Endothelial cell of umbilical vein (primary cell): ENCODE data around the gene VCP. TPM values are rescaled to one million over a fixed set of nuclear protein-coding genes. Genes with fewer than 3 reads are reported as not detected.

Experiments
- BruUV-seq: library from RNA; stranded (reverse); fragments of 400-500 nt; replicated peaks from 2 replicates; lab custom pipeline; 2021; lab: Mats Ljungman, UMichigan
- CTCF ChIA-PET: fragments of 300-600, 350-600 bp; sonication (Branson Sonifier 250); formaldehyde crosslinking; loops from one replicate; lab custom pipeline; 2021; ENCODE audit warnings: antibody characterized with exemption, inconsistent platforms; lab: Charles Lee
- POLR2A ChIA-PET: fragments of 300-600, 350-600 bp; sonication (Branson Sonifier 250); formaldehyde crosslinking; loops from one replicate; lab custom pipeline; 2021; ENCODE audit warnings: antibody characterized with exemption, inconsistent platforms; lab: Charles Lee
- DNase-seq: peaks from one replicate; pipeline ENCODE4 v3.0.0-alpha.2; 2011; ENCODE audit warnings: low read depth, low spot score
- FAIRE-seq: peaks from 2 replicates; lab custom pipeline; 2011; peaks lifted over from hg19 to GRCh38; lab: Jason Lieb, UNC
- H2AFZ ChIP-seq: 2 replicates; pipeline ENCODE4 v1.6.0; 2012; ENCODE audit warnings: low read depth, low read length, control low read depth, inconsistent platforms
- H3K27ac ChIP-seq: 2 replicates; pipeline ENCODE4 v1.5.1; 2011; ENCODE audit warnings: low read depth, mild to moderate bottlenecking, control low read depth, low read length, moderate library complexity; ENCODE audit not compliant: insufficient read depth
- H3K27me3 ChIP-seq, 2 experiments: 2 replicates each; pipeline versions ENCODE4 v1.6.0 to v1.6.1; 2011; ENCODE audit warnings: low read length in 2 of 2, mixed read lengths in 1 of 2; ENCODE audit not compliant: control insufficient read depth in 2 of 2, insufficient read depth in 2 of 2
- H3K36me3 ChIP-seq, 2 experiments: 2 replicates in 1 of 2; 3 replicates in 1 of 2; pipeline ENCODE4 v1.5.1; 2011; ENCODE audit warnings: low read length in 2 of 2, mild to moderate bottlenecking in 1 of 2, moderate library complexity in 1 of 2; ENCODE audit not compliant: control insufficient read depth in 2 of 2, insufficient read depth in 2 of 2; ENCODE audit errors: extremely low read depth in 1 of 2
- H3K4me1 ChIP-seq: 3 replicates; pipeline ENCODE4 v1.5.1; 2011; ENCODE audit warnings: mild to moderate bottlenecking, low read length; ENCODE audit not compliant: control insufficient read depth, insufficient read depth; ENCODE audit errors: extremely low read depth
- H3K4me2 ChIP-seq: 2 replicates; pipeline ENCODE4 v1.6.1; 2011; ENCODE audit warnings: low read length, control low read depth, mixed read lengths; ENCODE audit not compliant: insufficient read depth
- H3K4me3 ChIP-seq, 3 experiments: fragments of 200-600 bp in 1 of 3; sonication (generic), shearing (Covaris generic) in 1 of 3; replicated peaks in 1 of 3; 2 replicates each; pipeline ENCODE4 v1.5.1; 2011 to 2016; ENCODE audit warnings: control low read depth in 3 of 3, low read length in 3 of 3, mild to moderate bottlenecking in 2 of 3, inconsistent platforms in 1 of 3, low read depth in 1 of 3, moderate library complexity in 1 of 3; ENCODE audit not compliant: insufficient read depth in 1 of 3
- H3K79me2 ChIP-seq: 2 replicates; pipeline ENCODE4 v1.6.0; 2012; ENCODE audit warnings: low read length, inconsistent platforms; ENCODE audit not compliant: control insufficient read depth, insufficient read depth
- H3K9ac ChIP-seq: replicated peaks from 2 replicates; pipeline ENCODE3; 2011; ENCODE audit warnings: low read length, control low read depth; ENCODE audit not compliant: insufficient read depth; ENCODE audit errors: extremely low read depth
- H3K9me1 ChIP-seq: replicated peaks from 3 replicates; pipeline ENCODE4 v1.6.0; 2011; ENCODE audit warnings: mild to moderate bottlenecking, low read length; ENCODE audit not compliant: control insufficient read depth, insufficient read depth; ENCODE audit errors: extremely low read depth
- H3K9me3 ChIP-seq: replicated peaks from 2 replicates; pipeline ENCODE4 v1.5.1; 2012; ENCODE audit warnings: low read length, inconsistent platforms; ENCODE audit not compliant: control insufficient read depth, insufficient read depth
- H4K20me1 ChIP-seq: replicated peaks from 2 replicates; pipeline ENCODE3; 2011; ENCODE audit warnings: mild to moderate bottlenecking, low read length; ENCODE audit not compliant: control insufficient read depth, insufficient read depth; ENCODE audit errors: extremely low read depth
- FOS ChIP-seq: IDR thresholded peaks from 2 replicates; pipeline ENCODE4 v1.6.1; 2011; ENCODE audit warnings: mild to moderate bottlenecking, low read length, moderate library complexity, borderline replicate concordance; ENCODE audit not compliant: insufficient read depth
- GATA2 ChIP-seq: IDR thresholded peaks from 2 replicates; pipeline ENCODE4 v1.7.0; 2011; ENCODE audit warnings: low read depth, mild to moderate bottlenecking, moderate library complexity, mixed read lengths, low read length; ENCODE audit not compliant: insufficient read length, insufficient read depth
- MAX ChIP-seq: IDR thresholded peaks from 2 replicates; pipeline ENCODE4 v1.6.1; 2011; ENCODE audit not compliant: insufficient read depth, insufficient read length
- MYC ChIP-seq: IDR thresholded peaks from one replicate; pipeline ENCODE4 v1.6.1; 2011; ENCODE audit warnings: mild to moderate bottlenecking, low read depth, low read length
- POLR2A ChIP-seq: IDR thresholded peaks from 2 replicates; pipeline ENCODE4 v1.6.1; 2012; ENCODE audit warnings: low read depth, mild to moderate bottlenecking, control low read depth, low read length
- POLR2AphosphoS5 ChIP-seq: IDR thresholded peaks from 2 replicates; pipeline ENCODE4 v1.6.1; 2012; ENCODE audit warnings: low read depth, mild to moderate bottlenecking, control low read depth, low read length, moderate library complexity; ENCODE audit not compliant: insufficient read depth
- dilution Hi-C: fragments of 300-500 bp; cut with MboI; formaldehyde crosslinking; loops from one replicate; pipeline ENCODE4 v1.15.0; 2019; ENCODE audit warnings: low sequenced_read_pairs; ENCODE audit not compliant: extremely low pct_ligation_motif_present
- intact Hi-C: fragments of 100-400 bp; cut with micrococcal nuclease; formaldehyde crosslinking; loops from one replicate; pipeline ENCODE4 v1.10.0; 2022
- polyA plus RNA-seq, 4 experiments: library from polyadenylated mRNA; depleted of rRNA in 3 of 4; stranded (reverse) in 3 of 4; unstranded in 1 of 4; fragments of >200 nt; gene quantifications; 2 replicates each; pipeline versions ENCODE4 v1.2.1 to v1.2.3, GENCODE V29; 2011 to 2012; ENCODE audit warnings: missing spikeins in 1 of 4
- total RNA-seq: library from RNA; stranded (reverse); gene quantifications from 2 replicates; pipeline ENCODE4 v1.2.3, GENCODE V29; 2021

Gene VCP
- total and polyA plus RNA-seq, 2 donors (not counting 3 experiments of a cell fraction or from before 2014, with no cell fraction given): 349 to 493 TPM

DNA sequence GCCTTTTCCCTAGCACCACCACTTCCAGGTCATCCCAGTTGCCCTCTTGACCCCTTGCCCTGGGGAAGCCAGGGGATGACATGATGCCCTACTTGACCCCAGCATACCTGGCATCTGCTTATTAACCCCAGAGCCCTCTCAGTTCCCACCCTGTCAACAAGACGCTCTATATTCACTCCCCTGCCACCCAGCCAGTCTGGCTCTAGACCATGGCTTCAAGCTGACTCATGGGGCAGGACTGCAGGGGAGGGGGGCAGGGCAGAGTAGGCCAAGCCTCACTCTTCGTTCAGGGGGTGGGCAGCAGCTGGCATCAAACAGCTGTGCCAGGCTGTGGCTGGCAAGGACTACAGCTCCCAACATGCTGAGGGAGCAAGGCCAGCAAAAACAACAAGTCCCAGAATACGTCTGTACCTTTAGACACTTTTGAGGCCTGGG is 37.9 kb upstream of the VCP start:
- DNase-seq: peak; percentile 62
- peak; percentile 30 for TF ChIP-seq POLR2AphosphoS5
- TF ChIP-seq FOS: peak; percentile 55
- peak; percentile 12 for TF ChIP-seq POLR2A
- no peak for TF ChIP-seq GATA2
- H3K4me1 ChIP-seq: peaks cover 47% of the 10 kb centered on the region
- no peaks in the 10 kb centered on the region for H3K9me1 ChIP-seq
- H3K4me2 ChIP-seq: peak overlapping the region; percentile 76
- H4K20me1 ChIP-seq: no peaks in the 10 kb centered on the region
- peak overlapping the region in 2 of 3 experiments; percentile 60 to 85 for H3K4me3 ChIP-seq
- no TSS peak for BruUV-seq
- ChIA-PET POLR2A (interaction anchor here (0.8 kb wide), 1 partner anchor 38 kb away, joined by 3 read pairs; the partner anchor contains the start of gene VCP), CTCF (interaction anchor here (0.8 to 2.7 kb wide), 4 partner anchors 14 to 350 kb away, joined by 3 to 10 read pairs (median 4); partner anchors contain the start of gene PIGO)
- peaks cover 30% of the 10 kb centered on the region for H3K79me2 ChIP-seq
- intact Hi-C loops (loop anchor here (2.0 to 5.0 kb wide), 3 partner anchors 122 to 492 kb away; partner anchors contain the start of gene DNAJB5), dilution Hi-C loops (no loop called here)
- peak; percentile 79 for FAIRE-seq
- no peaks in the 10 kb centered on the region for H3K27me3 ChIP-seq
- no peak overlapping the region for H2AFZ ChIP-seq
- H3K27ac ChIP-seq: peak overlapping the region; percentile 89
- no peaks in the 10 kb centered on the region for H3K9me3 ChIP-seq
- peaks cover 3 to 29% of the 10 kb centered on the region in 2 experiments for H3K36me3 ChIP-seq
- peak overlapping the region; percentile 87 for H3K9ac ChIP-seq

DNA sequence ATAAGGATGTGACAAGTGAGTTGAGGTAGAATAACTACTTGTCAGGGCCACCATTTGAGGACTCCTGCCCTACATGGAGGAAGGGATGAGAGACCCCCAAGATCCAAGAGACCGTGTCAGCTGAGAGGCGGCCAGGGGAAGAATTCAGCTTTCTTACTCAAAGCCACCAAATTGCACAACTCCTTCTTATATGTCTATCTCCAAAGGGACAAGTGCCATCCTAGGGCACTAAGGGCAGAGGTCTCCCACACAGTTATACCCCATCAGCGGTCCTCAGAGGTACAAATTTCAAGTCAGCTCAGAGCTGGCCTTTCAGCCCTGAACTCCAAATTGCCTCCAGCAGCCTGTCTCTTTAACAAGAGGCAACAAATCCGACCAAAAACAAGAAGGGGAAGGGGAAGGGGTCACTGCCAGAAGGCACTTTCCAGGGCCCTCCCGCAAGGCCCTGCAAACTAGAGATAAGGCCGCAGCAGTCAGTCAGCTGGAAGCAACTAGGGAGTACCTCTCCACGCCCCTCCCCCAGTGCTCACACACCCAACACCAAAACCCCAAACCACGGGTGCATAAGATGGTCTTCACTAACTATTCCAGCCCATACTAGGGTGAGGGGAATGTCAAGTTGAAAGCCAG is 36.6 kb upstream of the VCP start:
- Histone ChIP-seq H3K9me1 (no peaks in the 10 kb centered on the region), H3K4me2 (no peak overlapping the region), H3K79me2 (peaks cover 30% of the 10 kb centered on the region), H3K9me3 (no peaks in the 10 kb centered on the region), H3K27me3 (no peaks in the 10 kb centered on the region), H3K36me3 (peaks cover 6 to 35% of the 10 kb centered on the region in 2 experiments), H4K20me1 (no peaks in the 10 kb centered on the region), H3K4me3 (no peak overlapping the region), H3K4me1 (peaks cover 37% of the 10 kb centered on the region), H2AFZ (no peak overlapping the region), H3K27ac (no peak overlapping the region), H3K9ac (no peak overlapping the region)
- DNase-seq: no peak
- ChIA-PET POLR2A (no interaction called here), CTCF (no interaction called here)
- BruUV-seq: no TSS peak
- intact Hi-C loops: no loop called here
- no peak for TF ChIP-seq MAX
- no peak for TF ChIP-seq POLR2A
- TF ChIP-seq FOS: no peak
- TF ChIP-seq MYC: no peak
- dilution Hi-C loops: no loop called here
- FAIRE-seq: no peak
